Liver (tissue), 9 donors: ENCODE measurements around the gene CDH1. TPM values are rescaled to one million over a fixed set of nuclear protein-coding genes. Genes with fewer than 3 reads are reported as not detected.

Experiments used
- DNase-seq: peaks from one replicate; pipeline ENCODE4 v3.0.0-alpha.2; 2017; ENCODE audit warnings: low spot score
- H3K27ac ChIP-seq, 2 donors: one replicate each; pipeline ENCODE4 v1.7.0; 2013; ENCODE audit warnings: inconsistent platforms in 2 of 2, low read length in 2 of 2, control low read depth in 1 of 2, low read depth in 1 of 2, mild to moderate bottlenecking in 1 of 2
- H3K27me3 ChIP-seq, 4 donors: one replicate each; pipeline versions ENCODE4 v1.6.1 to v1.7.0; 2013; ENCODE audit warnings: low read length in 3 of 4, inconsistent platforms in 1 of 4, mild to moderate bottlenecking in 1 of 4, moderate library complexity in 1 of 4; ENCODE audit not compliant: control insufficient read depth in 4 of 4, insufficient read depth in 4 of 4
- H3K36me3 ChIP-seq, 4 donors: one replicate each; pipeline versions ENCODE4 v1.6.1 to v1.7.0; 2013; ENCODE audit warnings: low read length in 3 of 4, mild to moderate bottlenecking in 3 of 4, low read depth in 1 of 4, moderate library complexity in 1 of 4; ENCODE audit not compliant: control insufficient read depth in 4 of 4, insufficient read depth in 3 of 4
- H3K4me1 ChIP-seq, 4 donors: one replicate each; pipeline versions ENCODE4 v1.6.1 to v1.7.0; 2013; ENCODE audit warnings: low read length in 3 of 4, mild to moderate bottlenecking in 3 of 4, moderate library complexity in 1 of 4; ENCODE audit not compliant: control insufficient read depth in 4 of 4, insufficient read depth in 4 of 4
- H3K4me3 ChIP-seq, 3 donors: one replicate each; pipeline versions ENCODE4 v1.6.1 to v1.7.0; 2013; ENCODE audit warnings: low read length in 3 of 3, control low read depth in 1 of 3, low read depth in 1 of 3, mild to moderate bottlenecking in 1 of 3
- H3K9ac ChIP-seq, 2 donors: one replicate each; pipeline ENCODE4 v1.7.0; 2013; ENCODE audit warnings: low read length in 2 of 2, mild to moderate bottlenecking in 2 of 2, moderate library complexity in 2 of 2, control low read depth in 1 of 2, low read depth in 1 of 2
- H3K9me3 ChIP-seq, 4 donors: one replicate each; pipeline versions ENCODE4 v1.6.1 to v1.7.0; 2013; ENCODE audit warnings: low read length in 3 of 4; ENCODE audit not compliant: control insufficient read depth in 4 of 4
- EGR1 ChIP-seq, 2 donors: IDR thresholded peaks; 2 replicates each; pipeline ENCODE4 v1.6.1; 2016 to 2018; ENCODE audit warnings: antibody characterized with exemption in 2 of 2, low read depth in 2 of 2
- FOXA1 ChIP-seq: IDR thresholded peaks from 2 replicates; pipeline ENCODE4 v1.6.1; 2016; ENCODE audit warnings: antibody characterized with exemption
- FOXA2 ChIP-seq: IDR thresholded peaks from 2 replicates; pipeline ENCODE4 v1.6.1; 2016; ENCODE audit warnings: antibody characterized with exemption
- GABPA ChIP-seq, 2 donors: IDR thresholded peaks in 1 of 2; conservative IDR thresholded peaks in 1 of 2; 2 replicates each; pipeline ENCODE4 v1.6.1; 2016; ENCODE audit warnings: antibody characterized with exemption in 2 of 2, mild to moderate bottlenecking in 1 of 2, moderate library complexity in 1 of 2
- HNF4A ChIP-seq, 2 donors: conservative IDR thresholded peaks; 2 replicates each; pipeline ENCODE4 v1.6.1; 2016; ENCODE audit warnings: antibody characterized with exemption in 2 of 2, mild to moderate bottlenecking in 2 of 2
- HNF4G ChIP-seq: IDR thresholded peaks from 2 replicates; pipeline ENCODE4 v1.6.1; 2016; ENCODE audit warnings: antibody characterized with exemption
- JUND ChIP-seq, 2 donors: IDR thresholded peaks; 2 replicates each; pipeline ENCODE4 v1.6.1; 2016; ENCODE audit warnings: antibody characterized with exemption in 2 of 2
- NR2F2 ChIP-seq: IDR thresholded peaks from 2 replicates; pipeline ENCODE4 v1.6.1; 2016; ENCODE audit warnings: antibody characterized with exemption
- RAD21 ChIP-seq, 2 donors: IDR thresholded peaks; 2 replicates each; pipeline ENCODE4 v1.6.1; 2016; ENCODE audit warnings: antibody characterized with exemption in 2 of 2, mild to moderate bottlenecking in 2 of 2
- RXRA ChIP-seq, 2 donors: IDR thresholded peaks; 2 replicates each; pipeline ENCODE4 v1.6.1; 2017 to 2018; ENCODE audit warnings: antibody characterized with exemption in 2 of 2, mild to moderate bottlenecking in 1 of 2
- SP1 ChIP-seq: IDR thresholded peaks from 2 replicates; pipeline ENCODE4 v1.6.1; 2018; ENCODE audit warnings: antibody characterized with exemption, mild to moderate bottlenecking
- TAF1 ChIP-seq: conservative IDR thresholded peaks from 2 replicates; pipeline ENCODE4 v1.6.1; 2016; ENCODE audit warnings: antibody characterized with exemption, mild to moderate bottlenecking
- YY1 ChIP-seq: IDR thresholded peaks from 2 replicates; pipeline ENCODE4 v1.6.1; 2016; ENCODE audit warnings: antibody characterized with exemption, mild to moderate bottlenecking
- WGBS: extraction: QIAGEN DNeasy Blood & Tissue Kit; methylation state at CpG from one replicate; pipeline ENCODE4 v1.1.7; 2013; 5-methylcytosine and 5-hydroxymethylcytosine counted together
- polyA plus RNA-seq, 2 donors: library from polyadenylated mRNA; stranded (reverse) in 1 of 2; unstranded in 1 of 2; fragments of 200-250 nt in 1 of 2; fragments of >200 nt in 1 of 2; fragmentation: Nextera tagmentation in 1 of 2; extraction: Ambion mirVana in 1 of 2; gene quantifications; one replicate each; pipeline versions ENCODE4 v1.2.1 to v1.2.3, GENCODE V29; 2013 to 2015
- total RNA-seq, 2 donors: library from RNA; depleted of rRNA; stranded (reverse); fragments of >200 nt; gene quantifications; one replicate each; pipeline ENCODE4 v1.2.3, GENCODE V29; 2014
- TF ChIP-seq, protein P1 (sequence below): IDR thresholded peaks from 2 replicates; pipeline ENCODE4 v1.6.1; 2016; ENCODE audit warnings: antibody characterized with exemption
- TF ChIP-seq, protein P2 (sequence below): fragments of 150-350 bp; IDR thresholded peaks from 2 replicates; pipeline ENCODE4 v1.5.1; 2017; ENCODE audit warnings: improper control_type of control experiment, low read depth, low read length; ENCODE audit not compliant: missing input control
- TF ChIP-seq, protein P3 (sequence below): IDR thresholded peaks from 2 replicates; pipeline ENCODE4 v1.6.1; 2016; ENCODE audit warnings: antibody characterized with exemption
- TF ChIP-seq, protein P4 (sequence below): IDR thresholded peaks from 2 replicates; pipeline ENCODE4 v1.6.1; 2016; ENCODE audit warnings: antibody characterized with exemption
- TF ChIP-seq, protein P5 (sequence below): IDR thresholded peaks from 2 replicates; pipeline ENCODE4 v1.6.1; 2016; ENCODE audit warnings: antibody characterized with exemption, mild to moderate bottlenecking
- donor health status: healthy.
- donor health status: healthy.
- donor health status: healthy.
- donor health status: healthy.
- donor health status: healthy.

CDH1 gene
- total and polyA plus RNA-seq, 4 donors = 21.8 to 69.3 (median 50.3) TPM

DNA sequence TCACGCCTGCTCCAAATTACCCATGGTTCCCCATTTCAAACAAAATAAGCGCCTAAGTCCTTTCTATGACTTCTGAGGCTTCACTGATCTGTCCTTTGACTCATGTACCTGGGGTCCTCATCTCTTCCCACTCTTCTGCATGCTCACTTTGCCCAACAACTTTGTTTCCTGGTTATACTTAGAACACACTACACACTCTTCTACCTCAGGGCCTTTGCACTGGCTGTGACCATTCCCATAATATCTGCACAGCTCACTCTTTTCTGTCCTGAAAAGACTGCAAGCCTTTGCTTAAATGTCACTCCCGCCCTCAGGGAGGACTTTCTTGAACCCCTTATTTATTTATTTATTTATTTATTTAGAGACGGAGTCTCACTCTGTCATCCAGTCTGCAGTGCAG is 14.1 kb downstream of the CDH1 start:
- no peak overlapping the region for H3K9ac ChIP-seq
- no peak overlapping the region for H3K27ac ChIP-seq
- TF ChIP-seq TAF1 (no peak), HNF4A (conservative IDR thresholded peaks at IDR 0.05) (no peak), JUND (IDR thresholded peaks at IDR 0.05) (no peak), YY1 (no peak), FOXA1 (no peak), EGR1 (IDR thresholded peaks at IDR 0.05; ENCODE audit: low read depth in 2 of 2) (no peak), SP1 (no peak), FOXA2 (no peak), RAD21 (IDR thresholded peaks at IDR 0.05) (no peak), HNF4G (no peak), GABPA (IDR thresholded peaks at IDR 0.05 in 1 of 2, conservative IDR thresholded peaks at IDR 0.05 in 1 of 2) (no peak), RXRA (IDR thresholded peaks at IDR 0.05) (no peak), NR2F2 (no peak)
- TF ChIP-seq, protein P1, sequence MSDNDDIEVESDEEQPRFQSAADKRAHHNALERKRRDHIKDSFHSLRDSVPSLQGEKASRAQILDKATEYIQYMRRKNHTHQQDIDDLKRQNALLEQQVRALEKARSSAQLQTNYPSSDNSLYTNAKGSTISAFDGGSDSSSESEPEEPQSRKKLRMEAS = no peak
- TF ChIP-seq, protein P2, sequence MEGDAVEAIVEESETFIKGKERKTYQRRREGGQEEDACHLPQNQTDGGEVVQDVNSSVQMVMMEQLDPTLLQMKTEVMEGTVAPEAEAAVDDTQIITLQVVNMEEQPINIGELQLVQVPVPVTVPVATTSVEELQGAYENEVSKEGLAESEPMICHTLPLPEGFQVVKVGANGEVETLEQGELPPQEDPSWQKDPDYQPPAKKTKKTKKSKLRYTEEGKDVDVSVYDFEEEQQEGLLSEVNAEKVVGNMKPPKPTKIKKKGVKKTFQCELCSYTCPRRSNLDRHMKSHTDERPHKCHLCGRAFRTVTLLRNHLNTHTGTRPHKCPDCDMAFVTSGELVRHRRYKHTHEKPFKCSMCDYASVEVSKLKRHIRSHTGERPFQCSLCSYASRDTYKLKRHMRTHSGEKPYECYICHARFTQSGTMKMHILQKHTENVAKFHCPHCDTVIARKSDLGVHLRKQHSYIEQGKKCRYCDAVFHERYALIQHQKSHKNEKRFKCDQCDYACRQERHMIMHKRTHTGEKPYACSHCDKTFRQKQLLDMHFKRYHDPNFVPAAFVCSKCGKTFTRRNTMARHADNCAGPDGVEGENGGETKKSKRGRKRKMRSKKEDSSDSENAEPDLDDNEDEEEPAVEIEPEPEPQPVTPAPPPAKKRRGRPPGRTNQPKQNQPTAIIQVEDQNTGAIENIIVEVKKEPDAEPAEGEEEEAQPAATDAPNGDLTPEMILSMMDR = no peak
- TF ChIP-seq, protein P3, sequence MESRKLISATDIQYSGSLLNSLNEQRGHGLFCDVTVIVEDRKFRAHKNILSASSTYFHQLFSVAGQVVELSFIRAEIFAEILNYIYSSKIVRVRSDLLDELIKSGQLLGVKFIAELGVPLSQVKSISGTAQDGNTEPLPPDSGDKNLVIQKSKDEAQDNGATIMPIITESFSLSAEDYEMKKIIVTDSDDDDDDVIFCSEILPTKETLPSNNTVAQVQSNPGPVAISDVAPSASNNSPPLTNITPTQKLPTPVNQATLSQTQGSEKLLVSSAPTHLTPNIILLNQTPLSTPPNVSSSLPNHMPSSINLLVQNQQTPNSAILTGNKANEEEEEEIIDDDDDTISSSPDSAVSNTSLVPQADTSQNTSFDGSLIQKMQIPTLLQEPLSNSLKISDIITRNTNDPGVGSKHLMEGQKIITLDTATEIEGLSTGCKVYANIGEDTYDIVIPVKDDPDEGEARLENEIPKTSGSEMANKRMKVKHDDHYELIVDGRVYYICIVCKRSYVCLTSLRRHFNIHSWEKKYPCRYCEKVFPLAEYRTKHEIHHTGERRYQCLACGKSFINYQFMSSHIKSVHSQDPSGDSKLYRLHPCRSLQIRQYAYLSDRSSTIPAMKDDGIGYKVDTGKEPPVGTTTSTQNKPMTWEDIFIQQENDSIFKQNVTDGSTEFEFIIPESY = no peak
- TF ChIP-seq, protein P4, sequence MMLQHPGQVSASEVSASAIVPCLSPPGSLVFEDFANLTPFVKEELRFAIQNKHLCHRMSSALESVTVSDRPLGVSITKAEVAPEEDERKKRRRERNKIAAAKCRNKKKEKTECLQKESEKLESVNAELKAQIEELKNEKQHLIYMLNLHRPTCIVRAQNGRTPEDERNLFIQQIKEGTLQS = no peak
- TF ChIP-seq, protein P5, sequence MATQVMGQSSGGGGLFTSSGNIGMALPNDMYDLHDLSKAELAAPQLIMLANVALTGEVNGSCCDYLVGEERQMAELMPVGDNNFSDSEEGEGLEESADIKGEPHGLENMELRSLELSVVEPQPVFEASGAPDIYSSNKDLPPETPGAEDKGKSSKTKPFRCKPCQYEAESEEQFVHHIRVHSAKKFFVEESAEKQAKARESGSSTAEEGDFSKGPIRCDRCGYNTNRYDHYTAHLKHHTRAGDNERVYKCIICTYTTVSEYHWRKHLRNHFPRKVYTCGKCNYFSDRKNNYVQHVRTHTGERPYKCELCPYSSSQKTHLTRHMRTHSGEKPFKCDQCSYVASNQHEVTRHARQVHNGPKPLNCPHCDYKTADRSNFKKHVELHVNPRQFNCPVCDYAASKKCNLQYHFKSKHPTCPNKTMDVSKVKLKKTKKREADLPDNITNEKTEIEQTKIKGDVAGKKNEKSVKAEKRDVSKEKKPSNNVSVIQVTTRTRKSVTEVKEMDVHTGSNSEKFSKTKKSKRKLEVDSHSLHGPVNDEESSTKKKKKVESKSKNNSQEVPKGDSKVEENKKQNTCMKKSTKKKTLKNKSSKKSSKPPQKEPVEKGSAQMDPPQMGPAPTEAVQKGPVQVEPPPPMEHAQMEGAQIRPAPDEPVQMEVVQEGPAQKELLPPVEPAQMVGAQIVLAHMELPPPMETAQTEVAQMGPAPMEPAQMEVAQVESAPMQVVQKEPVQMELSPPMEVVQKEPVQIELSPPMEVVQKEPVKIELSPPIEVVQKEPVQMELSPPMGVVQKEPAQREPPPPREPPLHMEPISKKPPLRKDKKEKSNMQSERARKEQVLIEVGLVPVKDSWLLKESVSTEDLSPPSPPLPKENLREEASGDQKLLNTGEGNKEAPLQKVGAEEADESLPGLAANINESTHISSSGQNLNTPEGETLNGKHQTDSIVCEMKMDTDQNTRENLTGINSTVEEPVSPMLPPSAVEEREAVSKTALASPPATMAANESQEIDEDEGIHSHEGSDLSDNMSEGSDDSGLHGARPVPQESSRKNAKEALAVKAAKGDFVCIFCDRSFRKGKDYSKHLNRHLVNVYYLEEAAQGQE = no peak
- H3K4me3 ChIP-seq = no peak overlapping the region
- no peaks in the 10 kb centered on the region for H3K9me3 ChIP-seq
- no peak for DNase-seq
- H3K27me3 ChIP-seq = no peaks in the 10 kb centered on the region
- WGBS = 92% methylated on average over 4 of the region's 4 CpGs
- H3K36me3 ChIP-seq = no peaks in the 10 kb centered on the region
- H3K4me1 ChIP-seq = peaks cover 0 to 7% (median 2%) of the 10 kb centered on the region in 4 donors
